ENCODE data around the gene CSRNP3. TPM values are rescaled to one million over a fixed set of nuclear protein-coding genes. Genes with fewer than 3 reads are reported as not detected.

The CSRNP3 gene
- total RNA-seq, 1 experiment from 2014 or later = not detected

DNA sequence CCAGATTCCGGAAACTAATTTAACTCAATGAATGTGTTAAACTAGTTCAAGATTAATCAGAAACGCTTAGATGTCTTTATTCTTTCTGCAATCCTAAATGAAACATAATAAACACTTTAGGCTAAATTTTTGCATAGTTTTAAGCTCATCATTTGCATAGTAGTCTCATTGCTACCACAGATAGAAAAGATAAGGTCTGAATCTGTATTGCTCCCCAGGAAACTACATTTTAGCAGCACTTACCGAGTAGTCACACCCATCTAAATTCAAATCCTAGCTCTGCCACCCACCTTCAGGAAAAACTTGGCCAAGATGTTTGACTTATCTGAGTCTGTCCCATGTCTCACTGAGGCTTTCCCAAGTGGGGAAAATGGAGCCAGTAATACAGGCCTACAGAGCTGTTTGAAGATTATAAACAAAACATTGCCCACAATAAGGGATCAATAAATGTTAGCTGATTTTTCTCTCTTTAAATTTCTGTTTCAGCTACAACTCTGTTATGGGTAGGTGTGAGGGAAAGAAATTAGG is 237.5 kb downstream of the CSRNP3 start:
- Histone ChIP-seq H3K9me3 (ENCODE audit: control insufficient read depth, insufficient read depth, low read depth, low read length) (no peaks in the 10 kb centered on the region), H3K27ac (ENCODE audit: low read length) (no peak overlapping the region), H3K4me3 (ENCODE audit: low read depth in 2 of 2, low read length in 2 of 2) (no peak overlapping the region), H3K27me3 (ENCODE audit: control insufficient read depth, insufficient read depth, low read length) (no peaks in the 10 kb centered on the region), H3K4me1 (ENCODE audit: control insufficient read depth, insufficient read depth, low read length) (no peaks in the 10 kb centered on the region), H3K36me3 (ENCODE audit: control insufficient read depth, insufficient read depth, low read length) (no peaks in the 10 kb centered on the region)
- ChIA-PET POLR2A (no interaction called here), CTCF (no interaction called here)
- no peak for ATAC-seq
- DNase-seq (ENCODE audit: low read depth, low spot score) = no peak
- intact Hi-C loops (cut with micrococcal nuclease; ENCODE audit: unreplicated experiment) (no loop called here), in situ Hi-C loops (cut with HindIII; ENCODE audit: low pct_unique_long_range_greater_than_20kb, low sequenced_read_pairs) (no loop called here)
- TF ChIP-seq, protein P1, sequence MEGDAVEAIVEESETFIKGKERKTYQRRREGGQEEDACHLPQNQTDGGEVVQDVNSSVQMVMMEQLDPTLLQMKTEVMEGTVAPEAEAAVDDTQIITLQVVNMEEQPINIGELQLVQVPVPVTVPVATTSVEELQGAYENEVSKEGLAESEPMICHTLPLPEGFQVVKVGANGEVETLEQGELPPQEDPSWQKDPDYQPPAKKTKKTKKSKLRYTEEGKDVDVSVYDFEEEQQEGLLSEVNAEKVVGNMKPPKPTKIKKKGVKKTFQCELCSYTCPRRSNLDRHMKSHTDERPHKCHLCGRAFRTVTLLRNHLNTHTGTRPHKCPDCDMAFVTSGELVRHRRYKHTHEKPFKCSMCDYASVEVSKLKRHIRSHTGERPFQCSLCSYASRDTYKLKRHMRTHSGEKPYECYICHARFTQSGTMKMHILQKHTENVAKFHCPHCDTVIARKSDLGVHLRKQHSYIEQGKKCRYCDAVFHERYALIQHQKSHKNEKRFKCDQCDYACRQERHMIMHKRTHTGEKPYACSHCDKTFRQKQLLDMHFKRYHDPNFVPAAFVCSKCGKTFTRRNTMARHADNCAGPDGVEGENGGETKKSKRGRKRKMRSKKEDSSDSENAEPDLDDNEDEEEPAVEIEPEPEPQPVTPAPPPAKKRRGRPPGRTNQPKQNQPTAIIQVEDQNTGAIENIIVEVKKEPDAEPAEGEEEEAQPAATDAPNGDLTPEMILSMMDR (IDR thresholded peaks at IDR 0.05) = no peak
- no peak for TF ChIP-seq SIN3A (IDR thresholded peaks at IDR 0.05; ENCODE audit: borderline replicate concordance, insufficient read depth, low read depth, low read length)
- TF ChIP-seq POLR2AphosphoS5 (IDR thresholded peaks at IDR 0.05; ENCODE audit: low read depth, low read length) = no peak
- TF ChIP-seq, protein P2, sequence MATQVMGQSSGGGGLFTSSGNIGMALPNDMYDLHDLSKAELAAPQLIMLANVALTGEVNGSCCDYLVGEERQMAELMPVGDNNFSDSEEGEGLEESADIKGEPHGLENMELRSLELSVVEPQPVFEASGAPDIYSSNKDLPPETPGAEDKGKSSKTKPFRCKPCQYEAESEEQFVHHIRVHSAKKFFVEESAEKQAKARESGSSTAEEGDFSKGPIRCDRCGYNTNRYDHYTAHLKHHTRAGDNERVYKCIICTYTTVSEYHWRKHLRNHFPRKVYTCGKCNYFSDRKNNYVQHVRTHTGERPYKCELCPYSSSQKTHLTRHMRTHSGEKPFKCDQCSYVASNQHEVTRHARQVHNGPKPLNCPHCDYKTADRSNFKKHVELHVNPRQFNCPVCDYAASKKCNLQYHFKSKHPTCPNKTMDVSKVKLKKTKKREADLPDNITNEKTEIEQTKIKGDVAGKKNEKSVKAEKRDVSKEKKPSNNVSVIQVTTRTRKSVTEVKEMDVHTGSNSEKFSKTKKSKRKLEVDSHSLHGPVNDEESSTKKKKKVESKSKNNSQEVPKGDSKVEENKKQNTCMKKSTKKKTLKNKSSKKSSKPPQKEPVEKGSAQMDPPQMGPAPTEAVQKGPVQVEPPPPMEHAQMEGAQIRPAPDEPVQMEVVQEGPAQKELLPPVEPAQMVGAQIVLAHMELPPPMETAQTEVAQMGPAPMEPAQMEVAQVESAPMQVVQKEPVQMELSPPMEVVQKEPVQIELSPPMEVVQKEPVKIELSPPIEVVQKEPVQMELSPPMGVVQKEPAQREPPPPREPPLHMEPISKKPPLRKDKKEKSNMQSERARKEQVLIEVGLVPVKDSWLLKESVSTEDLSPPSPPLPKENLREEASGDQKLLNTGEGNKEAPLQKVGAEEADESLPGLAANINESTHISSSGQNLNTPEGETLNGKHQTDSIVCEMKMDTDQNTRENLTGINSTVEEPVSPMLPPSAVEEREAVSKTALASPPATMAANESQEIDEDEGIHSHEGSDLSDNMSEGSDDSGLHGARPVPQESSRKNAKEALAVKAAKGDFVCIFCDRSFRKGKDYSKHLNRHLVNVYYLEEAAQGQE (IDR thresholded peaks at IDR 0.05; ENCODE audit: insufficient read depth in 1 of 2, low read depth in 2 of 2, low read length in 1 of 2) = no peak
- no peak for TF ChIP-seq TCF7L2 (IDR thresholded peaks at IDR 0.05; ENCODE audit: low read depth, low read length)
- BruUV-seq (replicated peaks) = no TSS peak

DNA sequence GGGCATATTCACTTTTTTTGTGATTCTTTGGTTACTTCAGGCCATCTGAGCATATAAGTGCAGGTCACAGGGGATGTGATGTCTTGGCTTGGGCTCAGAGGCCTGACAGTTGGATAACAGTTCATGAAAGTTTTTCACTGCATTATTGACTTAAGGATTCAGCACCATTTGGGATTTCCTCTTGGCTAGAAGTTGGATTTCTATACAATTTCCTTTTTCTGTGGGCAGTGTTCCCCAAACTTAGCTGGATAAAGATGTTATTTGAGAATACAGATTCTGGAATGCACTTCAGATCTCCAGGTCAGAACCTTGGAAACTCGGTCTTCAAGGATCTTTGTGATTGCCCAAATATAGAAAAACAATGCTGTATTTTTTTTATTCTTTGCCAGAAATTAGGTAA is 246.6 kb downstream of the CSRNP3 start:
- BruUV-seq (replicated peaks) = no TSS peak
- Histone ChIP-seq H3K4me1 (ENCODE audit: control insufficient read depth, insufficient read depth, low read length) (no peaks in the 10 kb centered on the region), H3K4me3 (ENCODE audit: low read depth in 2 of 2, low read length in 2 of 2) (no peak overlapping the region), H3K9me3 (ENCODE audit: control insufficient read depth, insufficient read depth, low read depth, low read length) (no peaks in the 10 kb centered on the region), H3K36me3 (ENCODE audit: control insufficient read depth, insufficient read depth, low read length) (no peaks in the 10 kb centered on the region), H3K27ac (ENCODE audit: low read length) (no peak overlapping the region), H3K27me3 (ENCODE audit: control insufficient read depth, insufficient read depth, low read length) (no peaks in the 10 kb centered on the region)
- DNase-seq (ENCODE audit: low read depth, low spot score) = no peak
- ChIA-PET CTCF (no interaction called here), POLR2A (no interaction called here)
- TF ChIP-seq POLR2AphosphoS5 (IDR thresholded peaks at IDR 0.05; ENCODE audit: low read depth, low read length) = no peak
- TF ChIP-seq TCF7L2 (IDR thresholded peaks at IDR 0.05; ENCODE audit: low read depth, low read length) = no peak
- TF ChIP-seq, protein P2 (IDR thresholded peaks at IDR 0.05; ENCODE audit: insufficient read depth in 1 of 2, low read depth in 2 of 2, low read length in 1 of 2) = no peak
- TF ChIP-seq SIN3A (IDR thresholded peaks at IDR 0.05; ENCODE audit: borderline replicate concordance, insufficient read depth, low read depth, low read length) = no peak
- TF ChIP-seq, protein P1 (IDR thresholded peaks at IDR 0.05) = no peak
- intact Hi-C loops (cut with micrococcal nuclease; ENCODE audit: unreplicated experiment) (no loop called here), in situ Hi-C loops (cut with HindIII; ENCODE audit: low pct_unique_long_range_greater_than_20kb, low sequenced_read_pairs) (no loop called here)
- ATAC-seq = no peak

All from Panc1 (cell line).